DOHH2 (cell line): ENCODE results near the gene KLHL26.

ENCODE experiments used
- H3F3A ChIP-seq: fragments of 200-600 bp; sonication (generic), shearing (Covaris generic); 2 replicates; pipeline ENCODE4 v1.6.0; 2016; ENCODE audit warnings: antibody characterized with exemption, mild to moderate bottlenecking; ENCODE audit not compliant: control insufficient read depth, insufficient read depth
- H3K27ac ChIP-seq: fragments of 200-600 bp; sonication (generic); 2 replicates; pipeline ENCODE4 v1.5.1; 2014; ENCODE audit warnings: low read depth, mild to moderate bottlenecking, low read length, moderate library complexity
- H3K27me3 ChIP-seq: fragments of 200-600 bp; sonication (generic); 2 replicates; pipeline ENCODE4 v1.6.1; 2014; ENCODE audit warnings: mild to moderate bottlenecking, low read length, mixed read lengths; ENCODE audit not compliant: control insufficient read depth
- H3K36me3 ChIP-seq: fragments of 200-600 bp; sonication (generic); 2 replicates; pipeline ENCODE4 v1.6.1; 2014; ENCODE audit warnings: mild to moderate bottlenecking, low read length, moderate library complexity, mixed read lengths; ENCODE audit not compliant: control insufficient read depth
- H3K4me1 ChIP-seq: fragments of 200-600 bp; sonication (generic); 2 replicates; pipeline ENCODE4 v1.6.1; 2014; ENCODE audit warnings: mild to moderate bottlenecking, low read length, mixed read lengths; ENCODE audit not compliant: control insufficient read depth
- H3K4me2 ChIP-seq: fragments of 200-600 bp; sonication (generic); 2 replicates; pipeline ENCODE4 v1.6.0; 2014; ENCODE audit warnings: mild to moderate bottlenecking, low read length, moderate library complexity
- H3K4me3 ChIP-seq: fragments of 200-600 bp; sonication (generic); 2 replicates; pipeline ENCODE4 v1.5.1; 2014; ENCODE audit warnings: mild to moderate bottlenecking, low read length, mixed read lengths
- H3K79me2 ChIP-seq: fragments of 200-600 bp; sonication (generic); 2 replicates; pipeline ENCODE4 v1.6.1; 2014; ENCODE audit warnings: mild to moderate bottlenecking, low read length, mixed read lengths; ENCODE audit not compliant: control insufficient read depth
- H3K9me2 ChIP-seq: fragments of 200-600 bp; sonication (generic); replicated peaks from 2 replicates; pipeline ENCODE4 v1.6.1; 2014; ENCODE audit warnings: mild to moderate bottlenecking, low read length, mixed read lengths; ENCODE audit not compliant: control insufficient read depth
- H3K9me3 ChIP-seq: fragments of 200-600 bp; sonication (generic); 2 replicates; pipeline ENCODE4 v1.6.1; 2014; ENCODE audit warnings: antibody characterized with exemption, low read length, mixed read lengths; ENCODE audit not compliant: control insufficient read depth, insufficient read depth
- H4K20me1 ChIP-seq: fragments of 200-600 bp; sonication (generic); 2 replicates; pipeline ENCODE4 v1.6.0; 2014; ENCODE audit warnings: low read depth, mild to moderate bottlenecking, antibody characterized with exemption, low read length, moderate library complexity; ENCODE audit not compliant: control insufficient read depth, insufficient read depth
- EZH2phosphoT487 ChIP-seq: fragments of 200-600 bp; sonication (generic); IDR thresholded peaks from 2 replicates; pipeline ENCODE4 v1.6.1; 2017; ENCODE audit warnings: borderline replicate concordance, mild to moderate bottlenecking, antibody characterized with exemption, low read length, moderate library complexity, mixed read lengths
- TF ChIP-seq, protein P1 (sequence below): fragments of 200-600 bp; sonication (generic); IDR thresholded peaks from one replicate; pipeline ENCODE4 v1.5.1; 2014; ENCODE audit warnings: antibody characterized with exemption, mild to moderate bottlenecking, low read depth, low read length; ENCODE audit not compliant: poor library complexity, severe bottlenecking

The KLHL26 gene

GRCh38 chr19:18672044-18672451 is 35.2 kb downstream of the KLHL26 start:
- H3K4me3 ChIP-seq = no peak overlapping the region
- TF ChIP-seq, protein P1, sequence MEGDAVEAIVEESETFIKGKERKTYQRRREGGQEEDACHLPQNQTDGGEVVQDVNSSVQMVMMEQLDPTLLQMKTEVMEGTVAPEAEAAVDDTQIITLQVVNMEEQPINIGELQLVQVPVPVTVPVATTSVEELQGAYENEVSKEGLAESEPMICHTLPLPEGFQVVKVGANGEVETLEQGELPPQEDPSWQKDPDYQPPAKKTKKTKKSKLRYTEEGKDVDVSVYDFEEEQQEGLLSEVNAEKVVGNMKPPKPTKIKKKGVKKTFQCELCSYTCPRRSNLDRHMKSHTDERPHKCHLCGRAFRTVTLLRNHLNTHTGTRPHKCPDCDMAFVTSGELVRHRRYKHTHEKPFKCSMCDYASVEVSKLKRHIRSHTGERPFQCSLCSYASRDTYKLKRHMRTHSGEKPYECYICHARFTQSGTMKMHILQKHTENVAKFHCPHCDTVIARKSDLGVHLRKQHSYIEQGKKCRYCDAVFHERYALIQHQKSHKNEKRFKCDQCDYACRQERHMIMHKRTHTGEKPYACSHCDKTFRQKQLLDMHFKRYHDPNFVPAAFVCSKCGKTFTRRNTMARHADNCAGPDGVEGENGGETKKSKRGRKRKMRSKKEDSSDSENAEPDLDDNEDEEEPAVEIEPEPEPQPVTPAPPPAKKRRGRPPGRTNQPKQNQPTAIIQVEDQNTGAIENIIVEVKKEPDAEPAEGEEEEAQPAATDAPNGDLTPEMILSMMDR = no peak
- TF ChIP-seq EZH2phosphoT487 = no peak
- H3K36me3 ChIP-seq = peaks cover 8% of the 10 kb centered on the region; the same call in 1 of the 2 replicates
- H3K27ac ChIP-seq = no peak overlapping the region
- no peaks in the 10 kb centered on the region for H3K9me2 ChIP-seq
- H4K20me1 ChIP-seq = no peaks in the 10 kb centered on the region
- H3K4me2 ChIP-seq = no peak overlapping the region
- H3K79me2 ChIP-seq = no peaks in the 10 kb centered on the region
- no peaks in the 10 kb centered on the region for H3K9me3 ChIP-seq
- H3K27me3 ChIP-seq = no peaks in the 10 kb centered on the region
- H3K4me1 ChIP-seq = no peaks in the 10 kb centered on the region
- H3F3A ChIP-seq = no peaks in the 10 kb centered on the region

- peaks cover 8% of the 10 kb centered on the region; the same call in 1 of the 2 replicates for H3K36me3 ChIP-seq
- no peak overlapping the region for H3K4me3 ChIP-seq
- no peaks in the 10 kb centered on the region for H3F3A ChIP-seq
- H3K4me1 ChIP-seq = no peaks in the 10 kb centered on the region
- TF ChIP-seq, protein P1 = peak; percentile 32
- TF ChIP-seq EZH2phosphoT487 = no peak
- H3K9me3 ChIP-seq = no peaks in the 10 kb centered on the region
- H3K27me3 ChIP-seq = no peaks in the 10 kb centered on the region
- no peak overlapping the region for H3K4me2 ChIP-seq
- no peak overlapping the region for H3K27ac ChIP-seq
- H4K20me1 ChIP-seq = no peaks in the 10 kb centered on the region
- no peaks in the 10 kb centered on the region for H3K79me2 ChIP-seq
- no peaks in the 10 kb centered on the region for H3K9me2 ChIP-seq
Observed at GRCh38 chr19:18672606-18673337, 35.9 kb downstream of the KLHL26 start.

- TF ChIP-seq EZH2phosphoT487 = no peak
- TF ChIP-seq, protein P1 = no peak
- no peaks in the 10 kb centered on the region for H3K4me1 ChIP-seq
- no peaks in the 10 kb centered on the region for H3K27me3 ChIP-seq
- no peak overlapping the region for H3K27ac ChIP-seq
- no peaks in the 10 kb centered on the region for H3F3A ChIP-seq
- no peak overlapping the region for H3K4me3 ChIP-seq
- no peaks in the 10 kb centered on the region for H3K79me2 ChIP-seq
- H3K9me3 ChIP-seq = no peaks in the 10 kb centered on the region
- H3K4me2 ChIP-seq = no peak overlapping the region
- H3K9me2 ChIP-seq = no peaks in the 10 kb centered on the region
- H4K20me1 ChIP-seq = no peaks in the 10 kb centered on the region
- no peaks in the 10 kb centered on the region for H3K36me3 ChIP-seq
Observed at GRCh38 chr19:18674616-18675015, 37.8 kb downstream of the KLHL26 start.
